ES-I3 (cell line): Measurements from ENCODE around the gene PSMC5.
A peak's percentile ranks its signal among the peaks of the same experiment; 100 is the strongest.

Source experiments
- H3K36me3 ChIP-seq: 2 replicates; pipeline ENCODE4 v1.6.1; 2013; ENCODE audit warnings: mild to moderate bottlenecking, low read length, control low read depth, moderate library complexity; ENCODE audit not compliant: insufficient read depth
- H3K4me1 ChIP-seq: 2 replicates; pipeline ENCODE4 v1.6.1; 2013; ENCODE audit warnings: mild to moderate bottlenecking, control low read depth, low read length; ENCODE audit not compliant: insufficient read depth
- H3K9ac ChIP-seq: 2 replicates; pipeline ENCODE4 v1.6.1; 2013; ENCODE audit warnings: low read depth, mild to moderate bottlenecking, low read length, moderate library complexity
- H3K9me3 ChIP-seq: 2 replicates; pipeline ENCODE4 v1.6.1; 2013; ENCODE audit warnings: mild to moderate bottlenecking, low read length, moderate library complexity; ENCODE audit not compliant: control insufficient read depth, insufficient read depth

The PSMC5 gene

GRCh38 chr17:63830278-63830677, 3.0 kb downstream of the PSMC5 start:
- Histone ChIP-seq H3K36me3 (peaks cover 59% of the 10 kb centered on the region), H3K9me3 (no peaks in the 10 kb centered on the region), H3K9ac (no peak overlapping the region), H3K4me1 (peaks cover 12% of the 10 kb centered on the region; the same call in 1 of the 2 replicates)

GRCh38 chr17:63830904-63831491, 3.8 kb downstream of the PSMC5 start:
- Histone ChIP-seq H3K36me3 (peaks cover 52% of the 10 kb centered on the region), H3K4me1 (peaks cover 8% of the 10 kb centered on the region; the same call in 1 of the 2 replicates), H3K9me3 (no peaks in the 10 kb centered on the region), H3K9ac (no peak overlapping the region)

GRCh38 chr17:63831505-63831904, 4.3 kb downstream of the PSMC5 start:
- Histone ChIP-seq H3K9ac (no peak overlapping the region), H3K36me3 (peaks cover 52% of the 10 kb centered on the region), H3K4me1 (peaks cover 7% of the 10 kb centered on the region; the same call in 1 of the 2 replicates), H3K9me3 (no peaks in the 10 kb centered on the region)

- Histone ChIP-seq H3K9ac (no peak overlapping the region), H3K9me3 (no peaks in the 10 kb centered on the region), H3K36me3 (peaks cover 56% of the 10 kb centered on the region), H3K4me1 (peaks cover 7% of the 10 kb centered on the region; the same call in 1 of the 2 replicates)
Measured at GRCh38 chr17:63832014-63832413, 4.8 kb downstream of the PSMC5 start.

- Histone ChIP-seq H3K9me3 (no peaks in the 10 kb centered on the region), H3K4me1 (peaks cover 7% of the 10 kb centered on the region; the same call in 1 of the 2 replicates), H3K9ac (no peak overlapping the region), H3K36me3 (peaks cover 56% of the 10 kb centered on the region)
Measured at GRCh38 chr17:63832455-63832854, 5.2 kb downstream of the PSMC5 start.

- H3K36me3 ChIP-seq = peaks cover 55% of the 10 kb centered on the region
- H3K9ac ChIP-seq = no peak overlapping the region
Measured at GRCh38 chr17:63833026-63833740, 6.0 kb downstream of the PSMC5 start.

GRCh38 chr17:63833741-63834373, 6.6 kb downstream of the PSMC5 start:
- Histone ChIP-seq H3K9ac (no peak overlapping the region), H3K9me3 (no peaks in the 10 kb centered on the region), H3K36me3 (peaks cover 49% of the 10 kb centered on the region), H3K4me1 (peaks cover 7% of the 10 kb centered on the region)

More at GRCh38 chr17:63833026-63833740, 6.0 kb downstream of the PSMC5 start:
- peaks cover 8% of the 10 kb centered on the region for H3K4me1 ChIP-seq
- no peaks in the 10 kb centered on the region for H3K9me3 ChIP-seq

- H3K9ac ChIP-seq = no peak overlapping the region
- peaks cover 15% of the 10 kb centered on the region for H3K4me1 ChIP-seq
- no peaks in the 10 kb centered on the region for H3K9me3 ChIP-seq
- H3K36me3 ChIP-seq = peaks cover 42% of the 10 kb centered on the region
Measured at GRCh38 chr17:63834431-63835166, 7.4 kb downstream of the PSMC5 start.

- Histone ChIP-seq H3K36me3 (peaks cover 36% of the 10 kb centered on the region), H3K4me1 (peaks cover 15% of the 10 kb centered on the region), H3K9ac (no peak overlapping the region), H3K9me3 (no peaks in the 10 kb centered on the region)
Measured at GRCh38 chr17:63835167-63835720, 8.0 kb downstream of the PSMC5 start.

GRCh38 chr17:63836811-63837210, 9.6 kb downstream of the PSMC5 start:
- Histone ChIP-seq H3K9me3 (no peaks in the 10 kb centered on the region), H3K4me1 (peaks cover 20% of the 10 kb centered on the region), H3K36me3 (peaks cover 20% of the 10 kb centered on the region), H3K9ac (no peak overlapping the region)

- Histone ChIP-seq H3K9ac (no peak overlapping the region), H3K36me3 (peaks cover 19% of the 10 kb centered on the region), H3K4me1 (peaks cover 20% of the 10 kb centered on the region), H3K9me3 (no peaks in the 10 kb centered on the region)
Measured at GRCh38 chr17:63837480-63837879, 10.2 kb downstream of the PSMC5 start.

GRCh38 chr17:63837962-63838600, 10.8 kb downstream of the PSMC5 start:
- peaks cover 13% of the 10 kb centered on the region; the same call in 1 of the 2 replicates for H3K36me3 ChIP-seq
- H3K4me1 ChIP-seq = peaks cover 20% of the 10 kb centered on the region
- H3K9ac ChIP-seq = no peak overlapping the region

GRCh38 chr17:63838631-63839171, 11.5 kb downstream of the PSMC5 start:
- Histone ChIP-seq H3K9ac (peak overlapping the region; percentile 18; the same call in 1 of the 2 replicates), H3K4me1 (peaks cover 20% of the 10 kb centered on the region), H3K36me3 (peaks cover 10% of the 10 kb centered on the region; the same call in 1 of the 2 replicates), H3K9me3 (no peaks in the 10 kb centered on the region)

More at GRCh38 chr17:63837962-63838600, 10.8 kb downstream of the PSMC5 start:
- H3K9me3 ChIP-seq = no peaks in the 10 kb centered on the region
